ENCODE data around the gene CYB561. TPM values are rescaled to one million over a fixed set of nuclear protein-coding genes. Genes with fewer than 3 reads are reported as not detected.
A peak's percentile ranks its signal among the peaks of the same experiment; 100 is the strongest.

Gene CYB561
- total and polyA plus RNA-seq, 2 of the 4 experiments (the other 2 are of a cell fraction), result 2.5 to 3.0 TPM

- Histone ChIP-seq H4K20me1 (ENCODE audit: insufficient read depth, low read length) (no peaks in the 10 kb centered on the region), H3K4ac (ENCODE audit: low read depth, low read length) (peak overlapping the region; percentile 70), H2AK5ac (ENCODE audit: low read depth, low read length) (peak overlapping the region; percentile 75; the same call in 1 of the 2 replicates), H3K79me1 (ENCODE audit: low read depth in 1 of 2, low read length in 2 of 2) (no peaks in the 10 kb centered on the region), H3K9me1 (ENCODE audit: insufficient read depth, low read length) (no peaks in the 10 kb centered on the region), H2AK9ac (replicated peaks; ENCODE audit: low read depth, low read length, poor library complexity) (peak overlapping the region; percentile 69), H3K18ac (ENCODE audit: low read depth, low read length) (no peak overlapping the region), H4K91ac (ENCODE audit: insufficient read depth, low read depth, low read length) (peak overlapping the region; percentile 55; the same call in 1 of the 2 replicates), H2BK15ac (ENCODE audit: low read depth, low read length) (no peak overlapping the region), H3K36me3 (ENCODE audit: control insufficient read depth, insufficient read depth, low read length) (no peaks in the 10 kb centered on the region), H3K14ac (replicated peaks; ENCODE audit: low read depth, low read length) (no peak overlapping the region; the same call in 1 of the 2 replicates), H4K8ac (ENCODE audit: low read depth in 2 of 2, low read length in 2 of 2) (peak overlapping the region; percentile 61 to 87; a peak in 3 of 4 replicates), H3K4me2 (ENCODE audit: low read depth, low read length) (peak overlapping the region; percentile 49), H3K27ac (ENCODE audit: insufficient read depth, low read length) (no peak overlapping the region), H3K4me3 (ENCODE audit: insufficient read depth, low read depth, low read length) (peak overlapping the region; percentile 36; the same call in 1 of the 2 replicates), H2BK120ac (ENCODE audit: low read depth, low read length) (peak overlapping the region; percentile 29; the same call in 1 of the 2 replicates), H2BK5ac (ENCODE audit: low read depth, low read length, poor library complexity, severe bottlenecking) (no peak overlapping the region), H4K5ac (ENCODE audit: low read depth, low read length) (peak overlapping the region; percentile 81), H3K9me3 (ENCODE audit: control insufficient read depth, insufficient read depth, low read length) (no peaks in the 10 kb centered on the region), H3K9ac (ENCODE audit: low read depth, low read length) (no peak overlapping the region), H2AFZ (replicated peaks; ENCODE audit: low read length, poor library complexity) (peak overlapping the region; percentile 94), H3K4me1 (ENCODE audit: control insufficient read depth, insufficient read depth, low read length) (peaks cover 4% of the 10 kb centered on the region), H3K56ac (ENCODE audit: extremely low read depth, insufficient read depth, low read length) (no peak overlapping the region), H3K27me3 (ENCODE audit: control insufficient read depth, insufficient read depth, low read length) (no peaks in the 10 kb centered on the region; the same call in 1 of the 2 replicates), H2BK20ac (ENCODE audit: low read depth, low read length) (no peak overlapping the region; the same call in 1 of the 2 replicates), H3K23ac (ENCODE audit: low read depth, low read length) (no peak overlapping the region)
- ATAC-seq (ENCODE audit: low read depth) (no peak), DNase-seq (no peak)
- no TSS peak for BruUV-seq (replicated peaks)
- dilution Hi-C loops (cut with HindIII; ENCODE audit: low sequenced_read_pairs, unreplicated experiment) (no loop called here), intact Hi-C loops (cut with micrococcal nuclease) (no loop called here), in situ Hi-C loops (cut with MboI; ENCODE audit: low sequenced_read_pairs) (no loop called here)
- WGBS, 2 experiments (ENCODE audit: extremely low coverage in 2 of 2, insufficient read length in 1 of 2), result 77% methylated on average over 7 of the region's 44 CpGs; no CpG with 5 or more reads in 1 of the 2 experiments
- ChIA-PET CTCF (interaction anchor here (0.5 kb wide), 1 partner anchor 1583 kb away, joined by 5 read pairs; no protein-coding TSS in a partner anchor), POLR2A (ENCODE audit: unreplicated experiment) (no interaction called here)
- no peak for TF ChIP-seq POLR2A (IDR thresholded peaks at IDR 0.05; ENCODE audit: low read depth, low read length)
- TF ChIP-seq CEBPB (IDR thresholded peaks at IDR 0.05; ENCODE audit: low read depth, low read length), result no peak
- TF ChIP-seq MXI1 (IDR thresholded peaks at IDR 0.05; ENCODE audit: borderline replicate concordance, low read depth, low read length), result no peak
- TF ChIP-seq MAFK (IDR thresholded peaks at IDR 0.05; ENCODE audit: low read depth, low read length), result no peak
- TF ChIP-seq CTCF (conservative IDR thresholded peaks at IDR 0.05; ENCODE audit: low read depth, low read length), result no peak
- TF ChIP-seq RAD21 (IDR thresholded peaks at IDR 0.05; ENCODE audit: low read length), result no peak
- no peak for TF ChIP-seq MAZ (IDR thresholded peaks at IDR 0.05; ENCODE audit: borderline replicate concordance, low read depth, low read length)
- no peak for TF ChIP-seq RCOR1 (IDR thresholded peaks at IDR 0.05; ENCODE audit: insufficient replicate concordance, low read length)
- no peak for TF ChIP-seq FOS (IDR thresholded peaks at IDR 0.05; ENCODE audit: low read depth, low read length)
- no peak for TF ChIP-seq NFE2L2 (IDR thresholded peaks at IDR 0.05; ENCODE audit: low read depth, low read length)
- no peak for TF ChIP-seq ELK1 (IDR thresholded peaks at IDR 0.05; ENCODE audit: borderline replicate concordance, low read depth, low read length)
- TF ChIP-seq BHLHE40 (IDR thresholded peaks at IDR 0.05; ENCODE audit: low read depth, low read length), result no peak
- no peak for TF ChIP-seq CHD1 (IDR thresholded peaks at IDR 0.05; ENCODE audit: low read depth, low read length)
- no peak for TF ChIP-seq RFX5 (IDR thresholded peaks at IDR 0.05; ENCODE audit: low read depth, low read length)
- TF ChIP-seq, protein P1, sequence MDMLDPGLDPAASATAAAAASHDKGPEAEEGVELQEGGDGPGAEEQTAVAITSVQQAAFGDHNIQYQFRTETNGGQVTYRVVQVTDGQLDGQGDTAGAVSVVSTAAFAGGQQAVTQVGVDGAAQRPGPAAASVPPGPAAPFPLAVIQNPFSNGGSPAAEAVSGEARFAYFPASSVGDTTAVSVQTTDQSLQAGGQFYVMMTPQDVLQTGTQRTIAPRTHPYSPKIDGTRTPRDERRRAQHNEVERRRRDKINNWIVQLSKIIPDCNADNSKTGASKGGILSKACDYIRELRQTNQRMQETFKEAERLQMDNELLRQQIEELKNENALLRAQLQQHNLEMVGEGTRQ (IDR thresholded peaks at IDR 0.05; ENCODE audit: low read depth, low read length), result no peak
Measured at GRCh38 chr17:63446753-63447470, 806 bp upstream of the CYB561 start.

All from IMR-90 (cell line).